GM18511 (cell line): ENCODE data around the gene HHEX.
A peak's percentile ranks its signal among the peaks of the same experiment; 100 is the strongest.

Experiments used
- ATAC-seq: cut with Tn5 transposase; IDR thresholded peaks from one replicate; pipeline ENCODE4 v1.9.1; 2021; ENCODE audit warnings: mild to moderate bottlenecking, moderate library complexity; ENCODE audit not compliant: unreplicated experiment

The HHEX gene

GRCh38 chr10:92692697-92693533 lies 3.2 kb downstream of the HHEX start:
- ATAC-seq = no peak

GRCh38 chr10:92693534-92693893 lies 3.8 kb downstream of the HHEX start:
- ATAC-seq = no peak

GRCh38 chr10:92695679-92696605 lies 6.2 kb downstream of the HHEX start:
- no peak for ATAC-seq

GRCh38 chr10:92696606-92697383 lies 7.0 kb downstream of the HHEX start:
- ATAC-seq = no peak

GRCh38 chr10:92697663-92698511 lies 8.1 kb downstream of the HHEX start:
- no peak for ATAC-seq

GRCh38 chr10:92699193-92699517 lies 9.4 kb downstream of the HHEX start:
- ATAC-seq = no peak

GRCh38 chr10:92699518-92700381 lies 10.0 kb downstream of the HHEX start:
- ATAC-seq = no peak

- ATAC-seq = no peak
Measured at GRCh38 chr10:92702301-92702916, 12.7 kb downstream of the HHEX start.

- peak; percentile 64 for ATAC-seq
Measured at GRCh38 chr10:92712016-92712889, 22.5 kb downstream of the HHEX start.

GRCh38 chr10:92714152-92714845 lies 24.5 kb downstream of the HHEX start:
- ATAC-seq = no peak

- ATAC-seq = no peak
Measured at GRCh38 chr10:92714872-92715271, 25.1 kb downstream of the HHEX start.

GRCh38 chr10:92719991-92720830 lies 30.5 kb downstream of the HHEX start:
- no peak for ATAC-seq

GRCh38 chr10:92720831-92721165 lies 31.0 kb downstream of the HHEX start:
- no peak for ATAC-seq

GRCh38 chr10:92722349-92722748 lies 32.6 kb downstream of the HHEX start:
- ATAC-seq = no peak

- ATAC-seq = no peak
Measured at GRCh38 chr10:92727141-92727540, 37.4 kb downstream of the HHEX start.

- ATAC-seq = no peak
Measured at GRCh38 chr10:92727550-92727949, 37.8 kb downstream of the HHEX start.

- peak; percentile 96 for ATAC-seq
Measured at GRCh38 chr10:92729886-92730285, 40.1 kb downstream of the HHEX start.
